Epithelial cell of prostate (primary cell): ENCODE measurements around the gene NPR2.
A peak's percentile ranks its signal among the peaks of the same experiment; 100 is the strongest.

ENCODE experiments used
- DNase-seq: peaks from one replicate; pipeline ENCODE4 v3.0.0-alpha.2; 2011; ENCODE audit warnings: low read depth, low spot score
- H3K27ac ChIP-seq: fragments of 450-650 bp; 2 replicates; pipeline ENCODE4 v1.5.1; 2017; ENCODE audit warnings: mild to moderate bottlenecking

The NPR2 gene

GRCh38 chr9:35797311-35798109 is 6.1 kb downstream of the NPR2 start:
- peak overlapping the region; percentile 68 for H3K27ac ChIP-seq
- DNase-seq, result no peak

DNA sequence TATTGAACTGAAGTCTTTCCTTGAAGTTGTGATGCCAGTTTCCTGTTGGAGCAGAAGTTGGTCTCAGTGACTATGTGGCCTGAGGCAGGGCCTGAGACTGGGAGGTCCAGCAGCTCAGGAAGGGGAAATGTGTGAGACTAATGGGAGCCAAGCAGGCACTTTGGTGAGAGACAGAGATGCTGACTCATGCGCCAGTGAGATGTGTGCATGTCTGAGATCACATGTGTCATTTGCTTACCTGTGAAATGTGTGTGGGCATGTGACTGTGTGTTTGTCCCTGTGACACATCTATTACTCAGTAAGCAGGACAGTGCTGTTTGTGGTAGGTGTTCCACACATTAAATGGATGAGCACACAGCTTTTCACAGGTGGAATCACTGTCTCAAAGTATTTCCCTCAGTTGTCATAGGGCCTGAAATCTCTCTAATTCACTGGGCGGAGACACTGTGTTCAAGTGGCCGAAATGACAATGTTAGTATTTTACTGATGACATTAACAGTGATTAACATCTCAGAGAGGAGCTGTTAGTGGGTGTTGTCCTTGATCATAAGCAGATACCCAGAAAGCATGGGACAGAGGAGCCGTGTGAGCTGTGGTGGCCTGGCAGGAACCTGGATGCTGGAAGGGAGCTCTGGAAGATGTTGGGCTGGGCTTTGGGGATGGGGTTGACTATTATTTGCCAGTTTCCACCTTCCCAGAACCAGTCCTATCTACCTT is 7.4 kb downstream of the NPR2 start:
- H3K27ac ChIP-seq, result peak overlapping the region; percentile 68
- peak; percentile 98 for DNase-seq

DNA sequence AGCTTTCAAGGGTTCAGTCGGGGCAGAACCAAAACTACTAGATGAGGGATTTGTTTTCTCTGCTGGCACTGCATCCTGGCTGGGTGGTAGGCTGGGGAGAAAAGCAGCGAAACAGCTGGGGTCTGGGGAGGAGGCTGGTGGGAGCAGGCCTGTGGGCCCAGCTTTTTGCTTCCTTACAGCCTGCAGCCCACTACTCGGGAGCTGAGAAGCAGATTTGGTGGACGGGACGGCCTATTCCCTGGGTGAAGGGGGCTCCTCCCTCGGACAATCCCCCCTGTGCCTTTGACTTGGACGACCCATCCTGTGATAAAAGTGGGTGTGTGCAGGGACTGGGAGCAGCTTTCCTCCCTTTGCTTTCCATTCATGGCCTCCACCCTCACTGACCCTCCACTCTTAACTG is 9.1 kb downstream of the NPR2 start:
- H3K27ac ChIP-seq, result no peak overlapping the region

DNA sequence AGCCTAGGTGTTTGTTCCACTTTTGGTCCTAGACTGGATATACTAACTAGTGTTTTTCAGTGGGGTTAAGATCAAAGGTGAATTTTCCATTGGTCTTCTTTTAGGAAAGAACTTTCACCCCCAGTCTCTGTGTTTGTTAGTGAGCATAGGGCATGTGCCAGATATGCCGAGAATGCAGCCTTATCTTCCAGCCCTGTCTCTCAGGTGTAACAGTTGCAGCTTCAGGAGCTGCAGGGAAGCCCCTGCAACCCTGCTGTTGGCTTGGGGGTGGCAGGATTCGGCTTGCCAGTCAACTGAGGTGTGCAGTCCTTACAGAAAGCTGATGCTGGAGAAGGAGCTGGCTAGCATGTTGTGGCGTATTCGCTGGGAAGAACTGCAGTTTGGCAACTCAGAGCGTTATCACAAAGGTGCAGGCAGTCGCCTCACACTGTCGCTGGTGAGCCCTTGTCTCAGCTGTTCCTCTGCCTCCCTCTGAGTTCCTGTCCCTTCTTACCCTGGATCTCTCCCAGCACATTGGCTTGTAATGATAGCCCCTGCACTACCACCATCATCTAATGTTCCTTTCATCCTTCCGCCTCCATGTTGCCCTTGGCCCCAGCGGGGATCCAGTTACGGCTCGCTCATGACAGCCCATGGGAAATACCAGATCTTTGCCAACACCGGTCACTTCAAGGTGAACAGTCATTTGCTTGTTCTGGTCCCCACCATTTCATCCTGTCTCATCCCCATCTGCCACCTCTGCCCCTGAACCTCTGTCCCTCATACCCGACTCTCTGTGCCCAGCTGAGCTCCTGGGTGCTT is 10.1 kb downstream of the NPR2 start:
- no peak overlapping the region for H3K27ac ChIP-seq
- no peak for DNase-seq

More for the DNA sequence above, 9.1 kb downstream of the NPR2 start:
- no peak for DNase-seq

DNA sequence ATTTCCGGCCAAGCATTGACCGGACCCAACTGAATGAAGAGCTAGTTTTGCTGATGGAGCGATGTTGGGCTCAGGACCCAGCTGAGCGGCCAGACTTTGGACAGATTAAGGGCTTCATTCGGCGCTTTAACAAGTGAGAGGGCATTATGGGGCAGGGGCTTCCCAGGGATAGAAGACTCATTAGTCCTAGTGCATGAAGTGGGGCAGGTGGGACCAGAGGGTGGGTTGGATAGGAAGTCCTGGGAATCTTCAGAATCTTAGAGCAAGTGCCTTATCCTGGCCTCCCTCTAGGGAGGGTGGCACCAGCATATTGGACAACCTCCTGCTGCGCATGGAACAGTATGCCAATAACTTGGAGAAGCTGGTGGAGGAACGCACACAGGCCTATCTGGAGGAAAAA is 14.7 kb downstream of the NPR2 start:
- H3K27ac ChIP-seq, result no peak overlapping the region
- DNase-seq, result no peak

DNA sequence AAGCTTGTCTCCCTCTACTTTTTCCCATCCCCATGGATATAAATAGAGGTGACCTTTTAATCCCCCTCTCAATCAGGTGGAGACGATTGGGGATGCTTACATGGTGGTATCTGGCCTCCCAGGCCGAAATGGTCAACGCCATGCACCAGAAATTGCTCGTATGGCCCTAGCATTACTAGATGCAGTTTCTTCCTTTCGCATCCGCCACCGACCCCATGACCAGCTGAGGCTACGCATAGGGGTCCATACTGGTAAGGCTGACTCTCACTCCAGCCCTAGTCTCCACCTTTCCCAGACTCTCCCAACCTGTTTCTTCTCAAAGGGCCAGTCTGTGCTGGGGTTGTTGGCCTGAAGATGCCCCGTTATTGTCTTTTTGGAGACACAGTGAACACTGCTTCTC is 17.0 kb downstream of the NPR2 start:
- no peak for DNase-seq
- H3K27ac ChIP-seq, result no peak overlapping the region

DNA sequence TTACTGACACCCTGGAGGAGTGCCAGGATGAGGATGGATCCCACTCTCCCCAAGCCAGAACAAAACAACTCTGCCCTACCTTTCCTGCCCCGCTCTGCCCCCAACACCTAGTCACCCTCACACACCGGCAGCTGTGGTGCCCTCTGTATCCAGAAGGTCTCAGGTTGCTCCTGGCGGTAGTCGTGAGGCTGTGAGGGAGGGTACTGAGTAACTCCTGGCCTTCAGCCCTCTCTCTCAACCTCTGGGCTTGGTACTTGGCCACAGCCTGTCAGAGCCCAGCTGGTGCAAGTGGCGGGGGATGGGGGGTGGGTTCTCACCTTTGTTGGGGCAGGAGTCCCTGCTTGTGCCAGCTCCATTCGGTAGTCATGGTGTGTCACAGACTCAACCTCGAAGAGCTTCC is 18.7 kb downstream of the NPR2 start:
- DNase-seq, result no peak
- no peak overlapping the region for H3K27ac ChIP-seq

GRCh38 chr9:35811381-35812024 is 20.1 kb downstream of the NPR2 start:
- no peak for DNase-seq
- no peak overlapping the region for H3K27ac ChIP-seq

DNA sequence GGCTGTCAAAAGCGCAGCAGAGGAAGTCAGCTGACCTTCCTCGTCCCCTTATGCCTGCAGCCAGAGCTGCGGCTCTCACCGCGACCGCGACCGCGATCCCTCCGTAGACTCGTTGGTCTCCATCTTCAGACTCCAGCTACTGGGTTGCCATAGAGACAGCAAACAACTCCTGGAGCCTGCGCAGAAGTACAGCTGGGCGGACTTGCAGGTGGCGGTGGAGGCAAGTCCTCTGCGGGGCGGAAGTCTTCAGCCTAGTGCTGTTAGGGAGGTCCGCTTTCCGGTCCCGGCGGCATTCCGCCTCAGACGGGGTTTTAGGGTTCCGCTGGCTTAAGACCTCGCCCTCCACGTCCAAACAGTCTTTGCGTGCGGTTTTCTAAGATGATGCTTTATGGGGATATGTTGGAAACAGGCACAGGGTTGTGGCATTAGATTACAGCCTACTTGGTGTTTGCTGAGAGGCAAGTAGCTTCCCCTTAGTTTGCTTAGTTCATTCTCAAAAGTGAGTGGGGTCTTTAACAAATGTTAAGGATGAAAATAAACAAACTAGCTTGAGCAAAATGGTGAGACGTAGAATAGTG is 20.7 kb downstream of the NPR2 start, which contains the start of gene SPAG8:
SPAG8 (minus strand) TSS at position 238 of the 578 bp plus-strand sequence; CDS start at position 123, 115 bp downstream.
- peak; percentile 69 for DNase-seq

DNA sequence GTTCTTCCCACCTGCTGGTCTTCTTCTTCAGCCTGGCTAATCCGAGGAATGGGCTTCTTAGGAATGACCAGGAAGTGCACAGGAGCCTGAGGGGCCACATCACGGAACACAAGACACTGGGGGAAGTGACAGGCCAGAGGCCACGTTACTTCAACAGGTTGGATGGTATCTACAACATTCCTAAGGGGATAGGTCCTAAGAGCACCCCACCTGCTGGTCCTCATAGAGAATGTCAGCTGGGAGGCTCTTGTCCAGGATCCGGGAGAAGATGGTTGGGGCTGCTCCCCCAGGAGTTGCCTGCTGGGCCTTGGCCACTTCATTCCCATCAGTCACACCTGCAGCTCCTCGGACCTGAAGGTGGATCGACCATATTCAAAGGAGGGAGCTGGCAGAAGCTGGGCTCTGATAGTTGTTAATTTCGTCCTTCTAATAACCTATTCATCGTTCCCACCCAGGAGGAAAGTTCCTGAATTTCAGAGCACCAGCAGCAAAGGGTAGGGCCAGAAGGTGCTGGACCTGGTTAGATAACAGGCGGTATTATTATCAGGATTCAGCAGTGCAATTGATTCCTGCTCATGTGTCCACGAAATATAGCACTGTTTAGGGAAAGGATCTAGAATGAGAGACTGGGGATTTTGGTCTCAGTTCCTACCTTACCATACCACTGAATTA is 22.2 kb downstream of the NPR2 start:
- peak overlapping the region; percentile 82 for H3K27ac ChIP-seq
- no peak for DNase-seq

More for the DNA sequence above, 20.7 kb downstream of the NPR2 start, which contains the start of gene SPAG8:
- no peak within 1 kb of the TSS for H3K27ac ChIP-seq

- H3K27ac ChIP-seq, result peak overlapping the region; percentile 82
- DNase-seq, result no peak
Observed at GRCh38 chr9:35814106-35814840, 22.9 kb downstream of the NPR2 start.

GRCh38 chr9:35814841-35815543 is 23.6 kb downstream of the NPR2 start, which contains the start of gene HINT2:
HINT2 (minus strand) TSS chr9:35815042; CDS start chr9:35814979, 63 bp downstream.
- DNase-seq, result peak; percentile 92

DNA sequence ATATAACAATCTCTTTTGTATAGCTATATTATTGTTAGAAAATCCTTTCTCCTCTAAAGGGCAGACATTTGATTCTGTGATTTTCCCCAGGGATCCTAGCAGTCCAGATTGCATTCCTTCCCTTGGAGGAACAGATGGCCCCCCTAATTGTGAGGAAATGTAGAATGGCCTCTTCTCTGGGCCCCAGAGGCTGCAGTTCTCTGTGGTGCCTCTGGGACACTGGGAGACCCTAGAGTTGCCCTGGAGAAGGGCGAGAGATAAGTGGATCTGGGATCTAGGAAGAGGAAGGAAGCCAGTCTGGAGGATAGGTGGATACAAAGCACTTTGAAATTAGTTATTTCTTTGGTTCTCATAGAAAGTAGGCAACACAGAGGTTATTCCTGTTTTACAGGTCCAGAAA is 25.3 kb downstream of the NPR2 start:
- H3K27ac ChIP-seq, result no peak overlapping the region
- DNase-seq, result no peak

More at GRCh38 chr9:35814841-35815543, 23.6 kb downstream of the NPR2 start, which contains the start of gene HINT2:
- H3K27ac ChIP-seq, result peak within 1 kb of the TSS; percentile 82

- DNase-seq, result no peak
- H3K27ac ChIP-seq, result no peak overlapping the region
Observed at GRCh38 chr9:35818341-35818740, 26.9 kb downstream of the NPR2 start.

- no peak overlapping the region for H3K27ac ChIP-seq
- DNase-seq, result no peak
Observed at GRCh38 chr9:35820076-35820475, 28.7 kb downstream of the NPR2 start.

- DNase-seq, result no peak
Observed at GRCh38 chr9:35822926-35823325, 31.5 kb downstream of the NPR2 start.

DNA sequence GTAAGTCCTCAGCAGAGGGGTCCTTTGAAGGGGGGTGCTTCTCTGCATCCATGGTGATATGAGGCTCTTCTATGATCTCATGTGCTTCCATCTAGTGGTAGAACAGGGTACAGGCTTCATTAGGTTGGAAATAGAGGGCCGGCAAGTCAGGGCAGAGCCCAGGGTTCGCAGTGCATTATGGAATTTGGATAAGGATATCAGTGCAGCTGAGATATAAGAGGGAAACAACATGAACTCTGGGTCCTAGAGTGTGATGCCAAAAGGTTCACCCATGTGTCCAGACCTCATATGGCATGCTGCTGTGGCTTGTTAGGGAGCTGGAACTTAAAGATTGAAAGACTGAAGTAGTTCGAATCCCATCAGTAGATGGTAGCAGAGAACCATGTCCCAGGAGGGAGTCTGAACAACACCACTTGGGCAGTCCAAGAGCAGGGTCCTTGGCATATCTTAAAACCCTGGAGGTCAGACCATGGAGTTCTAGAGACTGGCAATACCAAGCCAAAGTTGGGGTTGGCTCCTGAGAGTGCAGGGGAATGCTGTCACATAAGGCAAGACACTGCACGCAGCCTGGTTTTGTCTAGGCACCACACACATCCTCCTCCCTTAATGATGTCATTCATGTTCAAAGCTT is 34.8 kb downstream of the NPR2 start:
- no peak for DNase-seq
- peak overlapping the region; percentile 49 for H3K27ac ChIP-seq

More at GRCh38 chr9:35822926-35823325, 31.5 kb downstream of the NPR2 start:
- H3K27ac ChIP-seq, result no peak overlapping the region
